ENCODE data around the gene LENEP. TPM values are rescaled to one million over a fixed set of nuclear protein-coding genes. Genes with fewer than 3 reads are reported as not detected.
A peak's percentile ranks its signal among the peaks of the same experiment; 100 is the strongest.

LENEP gene
- polyA plus RNA-seq, 1 donor (not counting 4 experiments of a cell fraction or from before 2014, with no cell fraction given): not detected

DNA sequence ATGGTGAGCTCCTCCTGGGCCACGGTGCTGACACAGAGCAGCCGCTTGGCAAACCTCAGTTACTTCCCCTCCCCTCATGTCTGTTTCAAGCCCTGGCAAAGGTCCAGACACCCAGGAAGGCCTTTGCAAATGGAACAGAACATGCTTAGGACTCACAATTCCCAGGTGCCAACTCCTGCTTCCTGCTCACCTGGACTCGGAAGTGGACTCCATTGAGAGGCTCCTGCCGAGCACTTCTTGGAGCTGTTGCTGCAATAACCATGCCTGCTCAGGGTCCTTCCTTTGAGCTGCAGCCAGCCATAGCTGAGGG lies 29.5 kb downstream of the LENEP start:
- H3K9me3 ChIP-seq (ENCODE audit: control insufficient read depth, low read depth, low read length): no peaks in the 10 kb centered on the region
- H3K9me1 ChIP-seq (ENCODE audit: control insufficient read depth, extremely low read depth, insufficient read depth, low read length): no peaks in the 10 kb centered on the region
- H3K4me1 ChIP-seq (ENCODE audit: control insufficient read depth, extremely low read depth, insufficient read depth, low read length): peaks cover 25% of the 10 kb centered on the region
- no peak for DNase-seq (ENCODE audit: low read depth, low spot score)
- H3K79me2 ChIP-seq (ENCODE audit: control insufficient read depth, insufficient read depth, low read length): no peaks in the 10 kb centered on the region
- H3K4me2 ChIP-seq (ENCODE audit: control insufficient read depth, extremely low read depth, insufficient read depth, low read depth, low read length): peak overlapping the region; percentile 43
- H3K9ac ChIP-seq (ENCODE audit: control insufficient read depth, extremely low read depth, insufficient read depth, low read length): no peak overlapping the region
- FAIRE-seq: peak; percentile 69
- H3K36me3 ChIP-seq (ENCODE audit: control insufficient read depth in 2 of 2, extremely low read depth in 1 of 2, insufficient read depth in 2 of 2, low read length in 2 of 2): peaks cover 3 to 8% of the 10 kb centered on the region in 2 experiments
- no peaks in the 10 kb centered on the region for H4K20me1 ChIP-seq (ENCODE audit: control insufficient read depth, extremely low read depth, insufficient read depth, low read length)
- no peak for TF ChIP-seq EZH2 (IDR thresholded peaks at IDR 0.05; ENCODE audit: low read length)
- TF ChIP-seq, protein P1, sequence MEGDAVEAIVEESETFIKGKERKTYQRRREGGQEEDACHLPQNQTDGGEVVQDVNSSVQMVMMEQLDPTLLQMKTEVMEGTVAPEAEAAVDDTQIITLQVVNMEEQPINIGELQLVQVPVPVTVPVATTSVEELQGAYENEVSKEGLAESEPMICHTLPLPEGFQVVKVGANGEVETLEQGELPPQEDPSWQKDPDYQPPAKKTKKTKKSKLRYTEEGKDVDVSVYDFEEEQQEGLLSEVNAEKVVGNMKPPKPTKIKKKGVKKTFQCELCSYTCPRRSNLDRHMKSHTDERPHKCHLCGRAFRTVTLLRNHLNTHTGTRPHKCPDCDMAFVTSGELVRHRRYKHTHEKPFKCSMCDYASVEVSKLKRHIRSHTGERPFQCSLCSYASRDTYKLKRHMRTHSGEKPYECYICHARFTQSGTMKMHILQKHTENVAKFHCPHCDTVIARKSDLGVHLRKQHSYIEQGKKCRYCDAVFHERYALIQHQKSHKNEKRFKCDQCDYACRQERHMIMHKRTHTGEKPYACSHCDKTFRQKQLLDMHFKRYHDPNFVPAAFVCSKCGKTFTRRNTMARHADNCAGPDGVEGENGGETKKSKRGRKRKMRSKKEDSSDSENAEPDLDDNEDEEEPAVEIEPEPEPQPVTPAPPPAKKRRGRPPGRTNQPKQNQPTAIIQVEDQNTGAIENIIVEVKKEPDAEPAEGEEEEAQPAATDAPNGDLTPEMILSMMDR (optimal IDR thresholded peaks at IDR 0.05 in 1 of 3, IDR thresholded peaks at IDR 0.05 in 1 of 3, conservative IDR thresholded peaks at IDR 0.05 in 1 of 3; ENCODE audit: extremely low read depth in 1 of 3, insufficient read depth in 2 of 3, low read length in 3 of 3): no peak
- no peak overlapping the region for H3K4me3 ChIP-seq (ENCODE audit: control insufficient read depth in 2 of 3, extremely low read depth in 1 of 3, insufficient read depth in 2 of 3, low read depth in 1 of 3, low read length in 3 of 3)
- H2AFZ ChIP-seq (ENCODE audit: control insufficient read depth, low read length): no peak overlapping the region
- no peak overlapping the region for H3K27ac ChIP-seq (ENCODE audit: control insufficient read depth, insufficient read depth, low read length)
- dilution Hi-C loops (cut with MboI; ENCODE audit: extremely low pct_ligation_motif_present, low sequenced_read_pairs): no loop called here
- H3K27me3 ChIP-seq (ENCODE audit: control insufficient read depth, extremely low read depth, insufficient read depth, low read length): no peaks in the 10 kb centered on the region

DNA sequence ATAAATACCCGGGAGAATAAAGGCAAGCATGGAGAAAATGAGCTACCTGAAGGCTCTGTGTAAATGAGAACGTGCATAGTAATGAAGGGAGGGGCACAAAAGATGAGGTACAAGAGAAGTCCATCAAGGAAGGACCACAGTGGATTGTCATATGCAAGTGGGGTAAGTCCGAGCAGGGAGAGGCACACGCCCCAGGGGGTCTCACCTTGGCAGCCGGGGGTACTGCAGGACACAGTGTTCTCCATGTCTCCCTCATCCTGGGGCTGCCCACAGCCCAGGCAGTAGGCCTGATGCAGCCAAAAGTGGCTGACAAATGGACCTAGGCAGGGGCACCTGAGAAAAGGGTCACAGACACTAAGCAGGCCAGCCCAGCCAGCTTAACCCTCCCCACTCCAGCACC lies 30.2 kb downstream of the LENEP start:
- Histone ChIP-seq H3K4me1 (ENCODE audit: control insufficient read depth, extremely low read depth, insufficient read depth, low read length) (peaks cover 22% of the 10 kb centered on the region), H3K27ac (ENCODE audit: control insufficient read depth, insufficient read depth, low read length) (no peak overlapping the region), H3K9ac (ENCODE audit: control insufficient read depth, extremely low read depth, insufficient read depth, low read length) (no peak overlapping the region), H3K79me2 (ENCODE audit: control insufficient read depth, insufficient read depth, low read length) (no peaks in the 10 kb centered on the region), H4K20me1 (ENCODE audit: control insufficient read depth, extremely low read depth, insufficient read depth, low read length) (no peaks in the 10 kb centered on the region), H3K4me3 (ENCODE audit: control insufficient read depth in 2 of 3, extremely low read depth in 1 of 3, insufficient read depth in 2 of 3, low read depth in 1 of 3, low read length in 3 of 3) (no peak overlapping the region), H3K9me3 (ENCODE audit: control insufficient read depth, low read depth, low read length) (no peaks in the 10 kb centered on the region), H2AFZ (ENCODE audit: control insufficient read depth, low read length) (no peak overlapping the region), H3K4me2 (ENCODE audit: control insufficient read depth, extremely low read depth, insufficient read depth, low read depth, low read length) (no peak overlapping the region), H3K36me3 (ENCODE audit: control insufficient read depth in 2 of 2, extremely low read depth in 1 of 2, insufficient read depth in 2 of 2, low read length in 2 of 2) (peaks cover 3% of the 10 kb centered on the region in 2 experiments), H3K27me3 (ENCODE audit: control insufficient read depth, extremely low read depth, insufficient read depth, low read length) (no peaks in the 10 kb centered on the region), H3K9me1 (ENCODE audit: control insufficient read depth, extremely low read depth, insufficient read depth, low read length) (no peaks in the 10 kb centered on the region)
- DNase-seq (ENCODE audit: low read depth, low spot score) (no peak), FAIRE-seq (no peak)
- dilution Hi-C loops (cut with MboI; ENCODE audit: extremely low pct_ligation_motif_present, low sequenced_read_pairs): no loop called here
- no peak for TF ChIP-seq EZH2 (IDR thresholded peaks at IDR 0.05; ENCODE audit: low read length)
- TF ChIP-seq, protein P1 (optimal IDR thresholded peaks at IDR 0.05 in 1 of 3, IDR thresholded peaks at IDR 0.05 in 1 of 3, conservative IDR thresholded peaks at IDR 0.05 in 1 of 3; ENCODE audit: extremely low read depth in 1 of 3, insufficient read depth in 2 of 3, low read length in 3 of 3): no peak

All from keratinocyte (primary cell).